ENCODE measurements around the gene MICALL2.
A peak's percentile ranks its signal among the peaks of the same experiment; 100 is the strongest.

DNA sequence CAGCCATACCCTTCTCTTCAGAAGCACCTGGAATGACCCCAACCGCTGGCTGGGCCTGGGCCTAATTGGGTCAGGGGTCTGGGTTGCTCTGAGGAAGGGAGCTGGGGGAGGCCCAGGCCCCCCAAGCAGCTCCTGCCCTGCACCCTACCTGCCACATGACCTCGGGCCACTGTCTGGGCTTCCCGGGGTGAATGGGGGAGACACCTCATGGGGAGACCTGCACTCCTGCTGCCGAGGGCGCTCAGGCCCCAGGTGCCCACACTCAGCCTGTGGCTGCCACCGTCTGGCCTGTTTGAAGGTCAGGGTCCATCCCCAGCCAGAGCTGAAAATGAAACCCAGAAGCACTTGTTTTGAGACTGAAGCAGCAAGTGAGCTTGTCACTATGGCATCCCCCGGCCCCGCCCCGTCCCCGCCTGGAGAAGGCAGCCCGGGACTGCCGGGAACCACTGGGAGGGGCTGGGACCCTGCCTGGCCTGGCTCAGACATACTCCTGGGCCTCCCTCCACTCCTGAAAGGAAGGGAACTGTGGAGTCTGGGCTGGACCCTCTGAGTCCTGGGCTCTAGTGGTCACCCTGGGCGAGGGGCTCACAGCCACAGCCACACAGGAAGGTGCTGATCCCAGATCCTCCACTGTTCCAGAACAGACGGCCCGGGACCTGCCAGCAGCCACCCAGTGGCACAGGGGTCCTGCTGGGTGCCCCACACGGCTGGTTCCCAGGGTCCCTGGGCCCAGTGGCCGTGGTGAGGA lies 7.4 kb upstream of the MICALL2 start:
- TF ChIP-seq, protein P1, sequence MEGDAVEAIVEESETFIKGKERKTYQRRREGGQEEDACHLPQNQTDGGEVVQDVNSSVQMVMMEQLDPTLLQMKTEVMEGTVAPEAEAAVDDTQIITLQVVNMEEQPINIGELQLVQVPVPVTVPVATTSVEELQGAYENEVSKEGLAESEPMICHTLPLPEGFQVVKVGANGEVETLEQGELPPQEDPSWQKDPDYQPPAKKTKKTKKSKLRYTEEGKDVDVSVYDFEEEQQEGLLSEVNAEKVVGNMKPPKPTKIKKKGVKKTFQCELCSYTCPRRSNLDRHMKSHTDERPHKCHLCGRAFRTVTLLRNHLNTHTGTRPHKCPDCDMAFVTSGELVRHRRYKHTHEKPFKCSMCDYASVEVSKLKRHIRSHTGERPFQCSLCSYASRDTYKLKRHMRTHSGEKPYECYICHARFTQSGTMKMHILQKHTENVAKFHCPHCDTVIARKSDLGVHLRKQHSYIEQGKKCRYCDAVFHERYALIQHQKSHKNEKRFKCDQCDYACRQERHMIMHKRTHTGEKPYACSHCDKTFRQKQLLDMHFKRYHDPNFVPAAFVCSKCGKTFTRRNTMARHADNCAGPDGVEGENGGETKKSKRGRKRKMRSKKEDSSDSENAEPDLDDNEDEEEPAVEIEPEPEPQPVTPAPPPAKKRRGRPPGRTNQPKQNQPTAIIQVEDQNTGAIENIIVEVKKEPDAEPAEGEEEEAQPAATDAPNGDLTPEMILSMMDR (IDR thresholded peaks at IDR 0.05), result peak in 3 of 4 donors; percentile 20 to 37 (median 20)
- no peak for TF ChIP-seq POLR2A (IDR thresholded peaks at IDR 0.05)

Data from right lobe of liver (tissue), 4 donors.